DND-41 (cell line): ENCODE results near the gene ZG16B.

ENCODE experiments used
- EZH2 ChIP-seq: IDR thresholded peaks from 3 replicates; pipeline ENCODE4 v1.6.1; 2012; ENCODE audit warnings: borderline replicate concordance, low read depth, mild to moderate bottlenecking, moderate library complexity, low read length, inconsistent platforms; ENCODE audit not compliant: severe bottlenecking
- TF ChIP-seq, protein P1 (sequence below): IDR thresholded peaks from 2 replicates; pipeline ENCODE4 v1.5.1; 2012; ENCODE audit warnings: borderline replicate concordance, low read length, moderate library complexity, mild to moderate bottlenecking; ENCODE audit not compliant: poor library complexity, severe bottlenecking; ENCODE audit errors: extremely low read depth

DNA sequence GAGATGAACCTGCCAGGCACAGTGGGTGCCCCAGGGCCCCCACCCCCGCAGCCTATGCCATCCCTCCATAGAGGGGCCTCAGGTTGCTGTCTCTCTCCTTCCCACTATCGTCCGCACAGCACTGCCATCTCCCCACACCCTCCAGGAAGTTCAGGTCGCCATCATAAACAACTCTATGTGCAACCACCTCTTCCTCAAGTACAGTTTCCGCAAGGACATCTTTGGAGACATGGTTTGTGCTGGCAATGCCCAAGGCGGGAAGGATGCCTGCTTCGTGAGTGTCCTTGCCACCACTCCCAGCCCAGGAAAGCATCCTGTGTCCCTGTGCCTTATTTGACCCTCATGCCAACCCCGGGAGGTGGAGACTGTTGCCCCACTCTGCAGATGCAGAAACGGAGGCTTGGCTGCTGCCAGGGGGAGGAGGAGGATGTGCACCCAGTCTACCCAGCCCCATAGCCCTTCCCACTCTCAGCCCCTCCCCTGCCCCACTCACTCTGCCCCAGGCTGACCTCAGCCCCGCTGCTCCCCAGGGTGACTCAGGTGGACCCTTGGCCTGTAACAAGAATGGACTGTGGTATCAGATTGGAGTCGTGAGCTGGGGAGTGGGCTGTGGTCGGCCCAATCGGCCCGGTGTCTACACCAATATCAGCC, 9.1 kb upstream of the ZG16B start:
- TF ChIP-seq, protein P1, sequence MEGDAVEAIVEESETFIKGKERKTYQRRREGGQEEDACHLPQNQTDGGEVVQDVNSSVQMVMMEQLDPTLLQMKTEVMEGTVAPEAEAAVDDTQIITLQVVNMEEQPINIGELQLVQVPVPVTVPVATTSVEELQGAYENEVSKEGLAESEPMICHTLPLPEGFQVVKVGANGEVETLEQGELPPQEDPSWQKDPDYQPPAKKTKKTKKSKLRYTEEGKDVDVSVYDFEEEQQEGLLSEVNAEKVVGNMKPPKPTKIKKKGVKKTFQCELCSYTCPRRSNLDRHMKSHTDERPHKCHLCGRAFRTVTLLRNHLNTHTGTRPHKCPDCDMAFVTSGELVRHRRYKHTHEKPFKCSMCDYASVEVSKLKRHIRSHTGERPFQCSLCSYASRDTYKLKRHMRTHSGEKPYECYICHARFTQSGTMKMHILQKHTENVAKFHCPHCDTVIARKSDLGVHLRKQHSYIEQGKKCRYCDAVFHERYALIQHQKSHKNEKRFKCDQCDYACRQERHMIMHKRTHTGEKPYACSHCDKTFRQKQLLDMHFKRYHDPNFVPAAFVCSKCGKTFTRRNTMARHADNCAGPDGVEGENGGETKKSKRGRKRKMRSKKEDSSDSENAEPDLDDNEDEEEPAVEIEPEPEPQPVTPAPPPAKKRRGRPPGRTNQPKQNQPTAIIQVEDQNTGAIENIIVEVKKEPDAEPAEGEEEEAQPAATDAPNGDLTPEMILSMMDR, result no peak
- TF ChIP-seq EZH2, result no peak
